ENCODE measurements around the gene TFB2M. TPM values are rescaled to one million over a fixed set of nuclear protein-coding genes. Genes with fewer than 3 reads are reported as not detected.

TFB2M gene
- total RNA-seq, 1 donor from 2014 or later = 17.3 TPM

DNA sequence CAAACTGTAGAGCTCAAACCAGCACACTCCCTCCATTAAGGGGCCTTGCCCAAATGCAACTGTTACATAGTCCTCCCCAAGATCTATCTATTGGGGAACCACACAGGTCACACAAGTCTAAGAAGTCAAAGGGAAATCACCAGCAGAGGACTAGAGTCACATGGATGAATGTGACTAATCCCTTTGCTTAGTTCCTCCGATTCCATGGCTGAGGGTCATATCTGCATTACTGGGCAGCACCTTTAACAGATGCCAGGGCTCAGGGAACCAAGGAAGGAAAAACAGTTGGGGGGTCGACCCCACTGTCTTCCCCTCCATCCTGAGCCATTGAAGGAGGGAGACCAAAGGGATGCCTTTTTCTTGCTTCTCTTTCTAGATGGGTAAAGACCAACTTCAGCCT, 35.6 kb downstream of the TFB2M start:
- no peak for TF ChIP-seq CTCF (IDR thresholded peaks at IDR 0.05; ENCODE audit: insufficient read depth, low read depth, low read length)
- TF ChIP-seq EZH2 (IDR thresholded peaks at IDR 0.05; ENCODE audit: insufficient read depth, low read length) = no peak
- no peak overlapping the region for H3K27ac ChIP-seq (ENCODE audit: low read depth, low read length)
- no peaks in the 10 kb centered on the region for H4K20me1 ChIP-seq (ENCODE audit: insufficient read depth, low read length)
- H2AFZ ChIP-seq (ENCODE audit: low read depth, low read length) = no peak overlapping the region
- FAIRE-seq = no peak
- no peaks in the 10 kb centered on the region for H3K36me3 ChIP-seq (ENCODE audit: insufficient read depth, low read length)
- no peaks in the 10 kb centered on the region for H3K79me2 ChIP-seq (ENCODE audit: insufficient read depth, low read length)
- no peak overlapping the region for H3K4me3 ChIP-seq (ENCODE audit: insufficient read depth, low read depth, low read length)
- no peaks in the 10 kb centered on the region for H3K4me1 ChIP-seq (ENCODE audit: insufficient read depth, low read length)
- peaks cover 3% of the 10 kb centered on the region for H3K9me3 ChIP-seq (ENCODE audit: insufficient read depth, low read depth, low read length)
- Mint-ChIP-seq H3K36me3 (ENCODE audit: low read depth, unreplicated experiment) (peaks cover 14% of the 10 kb centered on the region), H3K4me1 (ENCODE audit: low read depth, unreplicated experiment) (peaks cover 2% of the 10 kb centered on the region), H3K4me3 (ENCODE audit: unreplicated experiment) (no peak overlapping the region), H3K27ac (ENCODE audit: unreplicated experiment) (no peak overlapping the region), H3K9me3 (ENCODE audit: unreplicated experiment) (peaks cover 27% of the 10 kb centered on the region), H3K27me3 (ENCODE audit: low read depth, unreplicated experiment) (peaks cover 23% of the 10 kb centered on the region)
- H3K9ac ChIP-seq (ENCODE audit: low read length) = no peak overlapping the region
- H3K27me3 ChIP-seq (ENCODE audit: insufficient read depth, low read length) = no peaks in the 10 kb centered on the region
- no peak for DNase-seq (ENCODE audit: low read depth)
- no peak overlapping the region for H3K4me2 ChIP-seq (ENCODE audit: low read length)

DNA sequence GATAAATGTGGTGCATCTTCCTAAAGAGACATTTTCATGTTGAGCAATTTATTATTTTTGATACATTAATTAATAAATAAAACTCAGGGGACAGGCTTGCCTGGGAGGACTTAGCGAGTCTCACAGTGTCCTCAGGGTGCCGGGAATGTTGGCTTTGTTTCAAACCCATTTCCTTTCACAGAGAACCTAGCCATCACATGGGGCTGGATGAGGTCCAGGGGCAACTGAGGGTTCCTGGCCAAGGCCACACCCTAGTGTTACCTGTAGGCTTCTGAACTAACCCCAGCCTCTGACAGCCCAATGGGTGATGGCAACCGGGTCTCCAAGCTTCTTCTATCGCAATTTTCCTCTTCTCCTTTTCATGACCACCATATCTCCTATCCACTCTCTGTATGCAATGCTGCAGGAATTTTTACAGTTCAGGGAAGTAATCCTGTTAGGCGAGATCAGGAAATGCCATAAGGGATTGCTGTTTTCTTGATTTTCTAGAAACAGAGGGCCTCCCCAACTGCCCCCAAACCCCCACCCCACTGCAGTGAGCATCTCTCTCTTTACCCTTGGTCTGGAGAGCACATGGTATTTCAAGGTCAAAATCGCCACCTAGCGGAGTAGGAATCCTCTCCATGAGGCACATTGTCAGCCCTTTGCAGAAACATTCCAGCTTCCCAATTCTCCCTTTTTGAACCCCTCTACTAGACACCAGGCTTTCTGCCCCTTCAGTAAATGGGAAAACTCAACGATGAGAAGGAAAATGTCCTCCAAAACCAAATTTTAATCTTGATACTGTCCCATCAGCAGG, 36.9 kb downstream of the TFB2M start:
- TF ChIP-seq CTCF (IDR thresholded peaks at IDR 0.05; ENCODE audit: insufficient read depth, low read depth, low read length) (no peak), EZH2 (IDR thresholded peaks at IDR 0.05; ENCODE audit: insufficient read depth, low read length) (no peak)
- H3K9me3 Mint-ChIP-seq (ENCODE audit: unreplicated experiment) = peaks cover 30% of the 10 kb centered on the region
- H3K9ac ChIP-seq (ENCODE audit: low read length) = no peak overlapping the region

More for the DNA sequence above, 36.9 kb downstream of the TFB2M start:
- Histone ChIP-seq H3K36me3 (ENCODE audit: insufficient read depth, low read length) (no peaks in the 10 kb centered on the region), H3K79me2 (ENCODE audit: insufficient read depth, low read length) (no peaks in the 10 kb centered on the region), H3K9me3 (ENCODE audit: insufficient read depth, low read depth, low read length) (peaks cover 3% of the 10 kb centered on the region), H3K4me3 (ENCODE audit: insufficient read depth, low read depth, low read length) (no peak overlapping the region), H3K4me1 (ENCODE audit: insufficient read depth, low read length) (no peaks in the 10 kb centered on the region), H3K27me3 (ENCODE audit: insufficient read depth, low read length) (no peaks in the 10 kb centered on the region), H3K27ac (ENCODE audit: low read depth, low read length) (no peak overlapping the region), H2AFZ (ENCODE audit: low read depth, low read length) (no peak overlapping the region), H4K20me1 (ENCODE audit: insufficient read depth, low read length) (no peaks in the 10 kb centered on the region), H3K4me2 (ENCODE audit: low read length) (no peak overlapping the region)
- H3K36me3 Mint-ChIP-seq (ENCODE audit: low read depth, unreplicated experiment) = peaks cover 14% of the 10 kb centered on the region
- peaks cover 2% of the 10 kb centered on the region for H3K4me1 Mint-ChIP-seq (ENCODE audit: low read depth, unreplicated experiment)
- peaks cover 18% of the 10 kb centered on the region for H3K27me3 Mint-ChIP-seq (ENCODE audit: low read depth, unreplicated experiment)
- DNase-seq (ENCODE audit: low read depth) (no peak), FAIRE-seq (no peak)
- no peak overlapping the region for H3K27ac Mint-ChIP-seq (ENCODE audit: unreplicated experiment)
- H3K4me3 Mint-ChIP-seq (ENCODE audit: unreplicated experiment) = no peak overlapping the region
